H1 (cell line): ENCODE results near the gene WWP2. TPM values are rescaled to one million over a fixed set of nuclear protein-coding genes. Genes with fewer than 3 reads are reported as not detected.

Experiments
- CTCF ChIA-PET: fragments of 300-600 bp; sonication (Branson Sonifier 250); formaldehyde crosslinking; loops from one replicate; lab custom pipeline; 2021; ENCODE audit not compliant: partially characterized antibody; lab: Charles Lee
- POLR2A ChIA-PET: fragments of 300-600 bp; sonication (Branson Sonifier 250); formaldehyde crosslinking; loops from one replicate; lab custom pipeline; 2021; ENCODE audit warnings: inconsistent platforms; ENCODE audit not compliant: partially characterized antibody; lab: Charles Lee
- DNase-seq, 2 experiments: peaks; one replicate each; pipeline versions ENCODE4 v3.0.0 to v3.0.0-alpha.2; 2010 to 2022; ENCODE audit warnings: low spot score in 2 of 2, low read depth in 1 of 2, mixed read lengths in 1 of 2
- FAIRE-seq: peaks from 2 replicates; lab custom pipeline; 2011; peaks lifted over from hg19 to GRCh38; lab: Jason Lieb, UNC
- H2AFZ ChIP-seq: 2 replicates; pipeline ENCODE4 v1.8.1; 2012; ENCODE audit warnings: low read length, inconsistent platforms
- H2AK5ac ChIP-seq: 2 replicates; pipeline ENCODE4 v1.6.1; 2013; ENCODE audit warnings: low read depth, low read length
- H2BK120ac ChIP-seq: replicated peaks from 2 replicates; pipeline ENCODE3; 2013; ENCODE audit warnings: low read depth, low read length, inconsistent platforms
- H2BK12ac ChIP-seq: 2 replicates; pipeline ENCODE4 v1.6.1; 2013; ENCODE audit warnings: low read depth, low read length
- H2BK15ac ChIP-seq: 2 replicates; pipeline ENCODE4 v1.6.1; 2013; ENCODE audit warnings: low read length
- H2BK20ac ChIP-seq: 2 replicates; pipeline ENCODE4 v1.6.1; 2013; ENCODE audit warnings: low read length
- H2BK5ac ChIP-seq: 2 replicates; pipeline ENCODE4 v1.6.1; 2013; ENCODE audit warnings: low read depth, low read length
- H3K14ac ChIP-seq: 2 replicates; pipeline ENCODE4 v1.6.1; 2013; ENCODE audit warnings: inconsistent platforms; ENCODE audit not compliant: insufficient read length
- H3K18ac ChIP-seq: 2 replicates; pipeline ENCODE4 v1.6.1; 2013; ENCODE audit warnings: low read length; ENCODE audit errors: extremely low read depth
- H3K23ac ChIP-seq: 2 replicates; pipeline ENCODE4 v1.6.1; 2013; ENCODE audit warnings: inconsistent platforms; ENCODE audit not compliant: insufficient read length
- H3K23me2 ChIP-seq: 2 replicates; pipeline ENCODE4 v1.6.1; 2013; ENCODE audit warnings: low read depth, low read length
- H3K27ac ChIP-seq: 2 replicates; pipeline ENCODE4 v1.6.1; 2011; ENCODE audit warnings: low read depth, low read length, inconsistent platforms
- H3K27me3 ChIP-seq, 4 experiments: replicated peaks in 1 of 4; 1 replicate in 1 of 4; 2 replicates in 3 of 4; pipeline versions ENCODE4 v1.6.1 to v1.8.1; 2011 to 2013; ENCODE audit warnings: low read length in 3 of 4, mild to moderate bottlenecking in 3 of 4, inconsistent platforms in 2 of 4, mixed read lengths in 2 of 4, moderate library complexity in 1 of 4; ENCODE audit not compliant: control insufficient read depth in 3 of 4, insufficient read depth in 3 of 4; ENCODE audit errors: extremely low read depth in 1 of 4
- H3K36me3 ChIP-seq, 4 experiments: 2 replicates each; pipeline versions ENCODE4 v1.6.1 to v1.8.1; 2011 to 2013; ENCODE audit warnings: mild to moderate bottlenecking in 4 of 4, low read length in 3 of 4, moderate library complexity in 2 of 4, control low read depth in 1 of 4, inconsistent platforms in 1 of 4; ENCODE audit not compliant: insufficient read depth in 4 of 4, control insufficient read depth in 2 of 4
- H3K4ac ChIP-seq: replicated peaks from 2 replicates; pipeline ENCODE3; 2013; ENCODE audit warnings: low read length, low read depth, mixed read lengths, inconsistent platforms; ENCODE audit not compliant: insufficient read length
- H3K4me1 ChIP-seq, 4 experiments: replicated peaks in 1 of 4; 1 replicate in 1 of 4; 2 replicates in 3 of 4; pipeline versions ENCODE4 v1.6.1 to v1.8.1; 2011 to 2013; ENCODE audit warnings: low read length in 3 of 4, inconsistent platforms in 2 of 4, mixed read lengths in 1 of 4; ENCODE audit not compliant: insufficient read depth in 4 of 4, control insufficient read depth in 3 of 4
- H3K4me2 ChIP-seq, 2 experiments: 2 replicates each; pipeline versions ENCODE4 v1.6.1 to v1.8.1; 2011 to 2013; ENCODE audit warnings: low read depth in 2 of 2, low read length in 2 of 2, control low read depth in 1 of 2, inconsistent platforms in 1 of 2, mild to moderate bottlenecking in 1 of 2; ENCODE audit not compliant: insufficient read depth in 1 of 2
- H3K4me3 ChIP-seq, 4 experiments: fragments of 200-600, 300-600 bp in 1 of 4; sonication (generic), shearing (Covaris generic), sonication (Bioruptor Twin) in 1 of 4; 2 replicates each; pipeline versions ENCODE4 v1.5.1 to v1.8.1; 2011 to 2016; ENCODE audit warnings: low read length in 4 of 4, low read depth in 3 of 4, control low read depth in 2 of 4, inconsistent platforms in 2 of 4, mild to moderate bottlenecking in 2 of 4, mixed read lengths in 1 of 4, moderate library complexity in 1 of 4; ENCODE audit not compliant: insufficient read depth in 2 of 4; ENCODE audit errors: extremely low read depth in 1 of 4
- H3K56ac ChIP-seq: replicated peaks from 2 replicates; pipeline ENCODE3; 2013; ENCODE audit warnings: low read depth, mild to moderate bottlenecking, mixed read lengths, low read length, inconsistent platforms; ENCODE audit not compliant: insufficient read length
- H3K79me1 ChIP-seq: 2 replicates; pipeline ENCODE4 v1.6.1; 2013; ENCODE audit warnings: low read depth, low read length, control low read depth
- H3K79me2 ChIP-seq, 2 experiments: 2 replicates each; pipeline versions ENCODE4 v1.6.1 to v1.8.1; 2012 to 2013; ENCODE audit warnings: low read length in 2 of 2, mild to moderate bottlenecking in 2 of 2, inconsistent platforms in 1 of 2; ENCODE audit not compliant: insufficient read depth in 2 of 2, control insufficient read depth in 1 of 2
- H3K9ac ChIP-seq, 4 experiments: replicated peaks in 1 of 4; 1 replicate in 1 of 4; 2 replicates in 3 of 4; pipeline versions ENCODE4 v1.6.1 to v1.8.1; 2011 to 2013; ENCODE audit warnings: low read depth in 3 of 4, low read length in 3 of 4, control low read depth in 2 of 4, mild to moderate bottlenecking in 2 of 4, moderate library complexity in 2 of 4, inconsistent platforms in 1 of 4; ENCODE audit errors: extremely low read depth in 1 of 4
- H3K9me3 ChIP-seq, 2 experiments: 2 replicates each; pipeline versions ENCODE4 v1.6.1 to v1.8.1; 2012 to 2013; ENCODE audit warnings: mild to moderate bottlenecking in 2 of 2, moderate library complexity in 2 of 2, control low read depth in 1 of 2, inconsistent platforms in 1 of 2, low read depth in 1 of 2, low read length in 1 of 2, mixed read lengths in 1 of 2; ENCODE audit not compliant: insufficient read depth in 2 of 2
- H4K20me1 ChIP-seq, 2 experiments: replicated peaks in 1 of 2; 2 replicates each; pipeline versions ENCODE3 to v1.8.1; 2011 to 2013; ENCODE audit warnings: inconsistent platforms in 2 of 2, low read length in 2 of 2, mild to moderate bottlenecking in 1 of 2; ENCODE audit not compliant: insufficient read depth in 2 of 2, control insufficient read depth in 1 of 2
- H4K5ac ChIP-seq: 2 replicates; pipeline ENCODE4 v1.6.1; 2013; ENCODE audit warnings: low read length, low read depth, mixed read lengths, inconsistent platforms; ENCODE audit not compliant: insufficient read length
- H4K8ac ChIP-seq: 2 replicates; pipeline ENCODE4 v1.8.0; 2013; ENCODE audit warnings: mild to moderate bottlenecking, moderate library complexity, low read length, inconsistent platforms; ENCODE audit not compliant: insufficient read depth; ENCODE audit errors: extremely low read depth
- H4K91ac ChIP-seq: replicated peaks from 2 replicates; pipeline ENCODE3; 2013; ENCODE audit warnings: low read length, mixed read lengths, inconsistent platforms; ENCODE audit not compliant: insufficient read length
- BACH1 ChIP-seq: IDR thresholded peaks from 2 replicates; pipeline ENCODE4 v1.6.1; 2012; ENCODE audit warnings: low read length, improper control_type of control experiment
- BCL11A ChIP-seq, 2 experiments: IDR thresholded peaks; one replicate each; pipeline ENCODE4 v1.6.1; 2011; ENCODE audit warnings: low read depth in 2 of 2, low read length in 2 of 2, mild to moderate bottlenecking in 2 of 2
- CTBP2 ChIP-seq: IDR thresholded peaks from 2 replicates; pipeline ENCODE4 v1.7.0; 2011; ENCODE audit warnings: borderline replicate concordance, mild to moderate bottlenecking, moderate library complexity, mixed read lengths, low read length; ENCODE audit not compliant: insufficient read depth, insufficient read length
- GABPA ChIP-seq: IDR thresholded peaks from 2 replicates; pipeline ENCODE4 v1.6.1; 2011; ENCODE audit warnings: mild to moderate bottlenecking, low read length, moderate library complexity, borderline replicate concordance; ENCODE audit not compliant: insufficient read depth
- HDAC2 ChIP-seq, 2 experiments: fragments of 300-600 bp in 1 of 2; sonication (generic) in 1 of 2; IDR thresholded peaks; 2 replicates each; pipeline ENCODE4 v1.6.1; 2011 to 2012; ENCODE audit warnings: low read depth in 2 of 2, low read length in 2 of 2, mild to moderate bottlenecking in 2 of 2, moderate library complexity in 2 of 2, borderline replicate concordance in 1 of 2, inconsistent platforms in 1 of 2
- HDAC6 ChIP-seq: IDR thresholded peaks from one replicate; pipeline ENCODE4 v1.7.1; 2012; ENCODE audit warnings: low read depth, mild to moderate bottlenecking, inconsistent platforms, low read length, moderate library complexity
- JUND ChIP-seq: IDR thresholded peaks from 2 replicates; pipeline ENCODE4 v1.6.1; 2011; ENCODE audit warnings: mild to moderate bottlenecking, improper control_type of control experiment, low read length
- KDM1A ChIP-seq: fragments of 200-600, 300-600 bp; sonication (generic); IDR thresholded peaks from 2 replicates; pipeline ENCODE4 v1.7.1; 2016; ENCODE audit warnings: mild to moderate bottlenecking, low read length, borderline replicate concordance
- PHF8 ChIP-seq: fragments of 200-600 bp; sonication (generic); conservative IDR thresholded peaks from 2 replicates; pipeline ENCODE4 v1.7.1; 2012; ENCODE audit warnings: low read depth, mild to moderate bottlenecking, inconsistent platforms, low read length, moderate library complexity
- POLR2AphosphoS5 ChIP-seq: IDR thresholded peaks from 2 replicates; pipeline ENCODE4 v1.6.1; 2011; ENCODE audit warnings: low read depth, low read length
- RXRA ChIP-seq: IDR thresholded peaks from 2 replicates; pipeline ENCODE4 v1.6.1; 2011; ENCODE audit warnings: low read depth, mild to moderate bottlenecking, low read length, moderate library complexity; ENCODE audit not compliant: insufficient read depth
- SP2 ChIP-seq: IDR thresholded peaks from 2 replicates; pipeline ENCODE4 v1.6.1; 2012; ENCODE audit warnings: mild to moderate bottlenecking, low read length, inconsistent platforms
- WGBS, 2 experiments: shearing (Covaris generic) in 1 of 2; methylation state at CpG; one replicate each; pipeline versions ENCODE4 v1.1.6 to v1.1.7; 2013 to 2015; ENCODE audit warnings: low lambda C conversion rate in 2 of 2, mixed read lengths in 2 of 2, inconsistent platforms in 1 of 2, low coverage in 1 of 2, missing lambda C conversion rate in 1 of 2; ENCODE audit not compliant: insufficient replicate concordance in 2 of 2, insufficient coverage in 1 of 2, insufficient read length in 1 of 2; ENCODE audit errors: extremely low coverage in 1 of 2, missing lambda C conversion rate in 1 of 2; 5-methylcytosine and 5-hydroxymethylcytosine counted together
- polyA plus RNA-seq, 7 experiments: library from polyadenylated mRNA; depleted of rRNA in 3 of 7; stranded (reverse) in 5 of 7; unstranded in 2 of 7; fragments of >200 nt in 5 of 7; fragments of 200-250 nt in 2 of 7; gene quantifications; 1 replicate in 5 of 7; 2 replicates in 1 of 7; 4 replicates in 1 of 7; pipeline versions ENCODE4 v1.2.1 to v1.2.3, GENCODE V29; 2011 to 2013; ENCODE audit warnings: missing spikeins in 2 of 7, mixed read lengths in 2 of 7
- total RNA-seq: library from RNA; stranded (reverse); fragmentation: NEBNext Ultra II Directional; extraction: Animal tissue kit (Norgen Biotek cat#: 25700); gene quantifications from 2 replicates; pipeline ENCODE4 v1.2.1, GENCODE V29; 2021
- TF ChIP-seq, protein P1 (sequence below): IDR thresholded peaks from 2 replicates; pipeline ENCODE4 v1.6.1; 2012; ENCODE audit warnings: inconsistent platforms

WWP2 gene
- total and polyA plus RNA-seq, 2 of the 8 experiments (the other 6 are each of a cell fraction or from before 2014, with no cell fraction given): 14.1 to 42.2 TPM

DNA sequence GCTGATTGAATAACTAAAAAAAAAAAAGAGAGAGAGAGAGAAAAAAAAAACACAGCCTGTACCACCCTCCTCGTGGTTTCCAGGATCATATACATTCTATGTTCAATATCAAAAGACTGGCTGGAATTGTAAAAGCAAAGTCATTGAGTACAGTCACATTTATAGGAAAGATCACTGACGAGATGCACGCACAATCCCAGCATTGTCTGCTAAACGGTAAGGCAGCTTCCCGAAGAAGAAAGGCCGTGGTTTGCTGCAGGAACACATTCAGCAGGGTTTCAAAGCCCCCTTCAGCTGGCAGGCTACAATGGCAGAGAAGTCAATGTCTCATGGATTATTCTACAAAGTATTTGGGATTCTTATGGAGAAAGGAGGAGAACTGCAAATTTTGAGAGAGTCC lies 45.1 kb upstream of the WWP2 start:
- H2AK5ac ChIP-seq: no peak overlapping the region
- no peaks in the 10 kb centered on the region for H3K27me3 ChIP-seq
- H3K23me2 ChIP-seq: no peaks in the 10 kb centered on the region
- H3K18ac ChIP-seq: no peak overlapping the region
- H3K14ac ChIP-seq: no peak overlapping the region
- H4K5ac ChIP-seq: no peak overlapping the region
- no peak overlapping the region for H2BK15ac ChIP-seq
- H3K9ac ChIP-seq: no peak overlapping the region
- no peaks in the 10 kb centered on the region for H3K9me3 ChIP-seq
- no peak overlapping the region for H3K4me2 ChIP-seq
- 97% methylated on average over 6 of the region's 6 CpGs; no CpG with 5 or more reads in 1 of the 2 experiments for WGBS, 2 experiments
- no peak overlapping the region for H3K4ac ChIP-seq
- H2BK12ac ChIP-seq: no peak overlapping the region
- H3K4me1 ChIP-seq: 0 out of 7 replicates have a peak, but pooled peaks cover 0 to 2% (median 0%) of the 10 kb centered on the region in 4 experiments
- no peak overlapping the region for H3K23ac ChIP-seq
- no peak overlapping the region for H2AFZ ChIP-seq
- no peaks in the 10 kb centered on the region for H3K79me1 ChIP-seq
- ChIA-PET CTCF (interaction anchor here (1.5 to 13.1 kb wide), 2 partner anchors 8 to 38 kb away, joined by 4 to 88 read pairs; partner anchors contain the start of gene NOB1), POLR2A (no interaction called here)
- peak in 1 of 2 experiments; percentile 23 for DNase-seq
- no peak overlapping the region for H3K27ac ChIP-seq
- H3K4me3 ChIP-seq: no peak overlapping the region
- H4K20me1 ChIP-seq: no peaks in the 10 kb centered on the region
- no peaks in the 10 kb centered on the region for H3K79me2 ChIP-seq
- H2BK5ac ChIP-seq: no peak overlapping the region
- no peak for FAIRE-seq
- H4K91ac ChIP-seq: no peak overlapping the region
- H2BK20ac ChIP-seq: no peak overlapping the region
- H4K8ac ChIP-seq: no peak overlapping the region
- peaks cover 0 to 7% (median 5%) of the 10 kb centered on the region in 4 experiments; a peak in 3 of 8 replicates for H3K36me3 ChIP-seq
- no peak overlapping the region for H2BK120ac ChIP-seq
- H3K56ac ChIP-seq: no peak overlapping the region
- TF ChIP-seq BCL11A (IDR thresholded peaks at IDR 0.05; ENCODE audit: low read depth in 2 of 2, low read length in 2 of 2) (no peak), CTBP2 (no peak), POLR2AphosphoS5 (no peak), JUND (no peak), HDAC2 (IDR thresholded peaks at IDR 0.05; ENCODE audit: borderline replicate concordance in 1 of 2, low read depth in 2 of 2, low read length in 2 of 2) (no peak), SP2 (no peak), GABPA (no peak), BACH1 (no peak), PHF8 (no peak), HDAC6 (no peak), KDM1A (no peak), RXRA (no peak)
- TF ChIP-seq, protein P1, sequence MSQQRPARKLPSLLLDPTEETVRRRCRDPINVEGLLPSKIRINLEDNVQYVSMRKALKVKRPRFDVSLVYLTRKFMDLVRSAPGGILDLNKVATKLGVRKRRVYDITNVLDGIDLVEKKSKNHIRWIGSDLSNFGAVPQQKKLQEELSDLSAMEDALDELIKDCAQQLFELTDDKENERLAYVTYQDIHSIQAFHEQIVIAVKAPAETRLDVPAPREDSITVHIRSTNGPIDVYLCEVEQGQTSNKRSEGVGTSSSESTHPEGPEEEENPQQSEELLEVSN: no peak
